PC-3 (cell line): Measurements from ENCODE around the gene IDI2. TPM values are rescaled to one million over a fixed set of nuclear protein-coding genes. Genes with fewer than 3 reads are reported as not detected.

Source experiments
- ATAC-seq: fragments of 200-7000 bp; cut with Tn5 transposase; 2 replicates; pipeline ENCODE4 v1.9.1; 2020; ENCODE audit warnings: mild to moderate bottlenecking, moderate library complexity
- BruUV-seq: library from RNA; stranded (reverse); fragments of 400-500 nt; replicated peaks from 2 replicates; lab custom pipeline; 2021; lab: Mats Ljungman, UMichigan
- CTCF ChIA-PET: fragments of 300-600 bp; sonication (Branson Sonifier 250); formaldehyde crosslinking; loops from one replicate; lab custom pipeline; 2022; ENCODE audit warnings: antibody characterized with exemption; lab: Charles Lee
- POLR2A ChIA-PET: fragments of 300-600 bp; sonication (Branson Sonifier 250); formaldehyde crosslinking; loops from one replicate; lab custom pipeline; 2022; ENCODE audit warnings: antibody characterized with exemption; ENCODE audit not compliant: unreplicated experiment; lab: Charles Lee
- DNase-seq: peaks from one replicate; pipeline ENCODE4 v3.0.0-alpha.2; 2015
- H2AFZ ChIP-seq: fragments of 300-600 bp; sonication (generic); 2 replicates; pipeline ENCODE4 v1.6.0; 2016; ENCODE audit warnings: antibody characterized with exemption, low read length
- H3F3A ChIP-seq: fragments of 300-600 bp; sonication (generic); one replicate; pipeline ENCODE4 v1.6.0; 2017; ENCODE audit warnings: antibody characterized with exemption, low read length, control low read depth, mild to moderate bottlenecking; ENCODE audit not compliant: unreplicated experiment
- H3K27ac ChIP-seq: fragments of 300-600 bp; sonication (generic); 2 replicates; pipeline ENCODE4 v1.5.1; 2016; ENCODE audit warnings: mild to moderate bottlenecking, low read length
- H3K27me3 ChIP-seq: fragments of 300-600 bp; sonication (generic); 2 replicates; pipeline ENCODE4 v1.6.1; 2016; ENCODE audit warnings: low read length, mixed read lengths
- H3K36me3 ChIP-seq: fragments of 300-600 bp; sonication (generic); 2 replicates; pipeline ENCODE4 v1.6.1; 2016; ENCODE audit warnings: low read depth, mixed run types, low read length, mixed read lengths
- H3K4me1 ChIP-seq: fragments of 300-600 bp; sonication (generic); 2 replicates; pipeline ENCODE4 v1.5.1; 2016; ENCODE audit warnings: low read length; ENCODE audit not compliant: insufficient read depth
- H3K4me2 ChIP-seq: fragments of 300-600 bp; sonication (generic); 2 replicates; pipeline ENCODE4 v1.6.0; 2016; ENCODE audit warnings: low read length
- H3K4me3 ChIP-seq: fragments of 300-600 bp; sonication (generic); 2 replicates; pipeline ENCODE4 v1.5.1; 2016; ENCODE audit warnings: mild to moderate bottlenecking, low read length, mixed read lengths
- H3K79me2 ChIP-seq: fragments of 300-600 bp; sonication (generic); 2 replicates; pipeline ENCODE4 v1.6.1; 2017; ENCODE audit warnings: low read length, mixed read lengths
- H3K9ac ChIP-seq: fragments of 300-600 bp; sonication (generic); 2 replicates; pipeline ENCODE4 v1.6.0; 2016; ENCODE audit warnings: mild to moderate bottlenecking, low read length
- H3K9me2 ChIP-seq: fragments of 300-600 bp; sonication (generic); replicated peaks from 2 replicates; pipeline ENCODE4 v1.6.1; 2016; ENCODE audit warnings: mixed run types, low read length, mixed read lengths
- H3K9me3 ChIP-seq: fragments of 300-600 bp; sonication (generic); 2 replicates; pipeline ENCODE4 v1.6.1; 2016; ENCODE audit warnings: low read length, mixed read lengths
- H4K20me1 ChIP-seq: fragments of 300-600 bp; sonication (generic); 2 replicates; pipeline ENCODE4 v1.6.1; 2016; ENCODE audit warnings: low read length, mixed read lengths
- CTCF ChIP-seq: fragments of 300-600 bp; sonication (generic); conservative IDR thresholded peaks from 2 replicates; pipeline ENCODE4 v1.5.1; 2017; ENCODE audit warnings: antibody characterized with exemption, low read depth, mild to moderate bottlenecking, low read length
- EZH2 ChIP-seq: fragments of 300-600 bp; sonication (generic); IDR thresholded peaks from one replicate; pipeline ENCODE4 v1.6.1; 2017; ENCODE audit warnings: antibody characterized with exemption, mild to moderate bottlenecking, low read length; ENCODE audit not compliant: unreplicated experiment
- EZH2phosphoT487 ChIP-seq: fragments of 300-600 bp; sonication (generic); IDR thresholded peaks from 2 replicates; pipeline ENCODE4 v1.6.1; 2018; ENCODE audit warnings: mild to moderate bottlenecking, antibody characterized with exemption, low read length, borderline replicate concordance
- intact Hi-C: fragments of 100-400 bp; cut with micrococcal nuclease; formaldehyde crosslinking; loops from 2 replicates; pipeline ENCODE4 v1.9.0; 2023
- total RNA-seq: library from RNA; depleted of rRNA; stranded (reverse); fragments of >200 nt; gene quantifications from 2 replicates; pipeline ENCODE4 v1.2.3, GENCODE V29; 2014

IDI2 gene
- total RNA-seq, 1 experiment from 2014 or later: not detected

GRCh38 chr10:1035201-1035600 lies 9.5 kb upstream of the IDI2 start:
- Histone ChIP-seq H3K4me2 (no peak overlapping the region), H3K4me1 (peaks cover 11% of the 10 kb centered on the region; the same call in 1 of the 2 replicates), H3K4me3 (no peak overlapping the region), H2AFZ (no peak overlapping the region), H4K20me1 (no peaks in the 10 kb centered on the region), H3K27me3 (no peaks in the 10 kb centered on the region), H3K9ac (no peak overlapping the region), H3K9me3 (no peaks in the 10 kb centered on the region), H3K27ac (peak overlapping the region; percentile 67), H3K79me2 (no peaks in the 10 kb centered on the region), H3K9me2 (no peaks in the 10 kb centered on the region), H3F3A (no peaks in the 10 kb centered on the region), H3K36me3 (no peaks in the 10 kb centered on the region)
- TF ChIP-seq EZH2phosphoT487: no peak
- no peak for TF ChIP-seq CTCF
- TF ChIP-seq EZH2: no peak
- DNase-seq (no peak), ATAC-seq (no peak)
- BruUV-seq: no TSS peak
- CTCF ChIA-PET: no interaction called here
- intact Hi-C loops: no loop called here
- POLR2A ChIA-PET: no interaction called here

GRCh38 chr10:1034758-1035157 lies 9.1 kb upstream of the IDI2 start:
- intact Hi-C loops: no loop called here
- Histone ChIP-seq H3K27me3 (no peaks in the 10 kb centered on the region), H3K79me2 (no peaks in the 10 kb centered on the region), H3K4me2 (no peak overlapping the region), H3K9ac (no peak overlapping the region), H3K9me3 (no peaks in the 10 kb centered on the region), H3K36me3 (no peaks in the 10 kb centered on the region), H3K27ac (no peak overlapping the region), H3K4me3 (no peak overlapping the region), H3K4me1 (peaks cover 11% of the 10 kb centered on the region; the same call in 1 of the 2 replicates), H3K9me2 (no peaks in the 10 kb centered on the region), H3F3A (no peaks in the 10 kb centered on the region), H4K20me1 (no peaks in the 10 kb centered on the region), H2AFZ (no peak overlapping the region)
- ChIA-PET POLR2A (no interaction called here), CTCF (no interaction called here)
- no peak for DNase-seq
- TF ChIP-seq EZH2: no peak
- TF ChIP-seq EZH2phosphoT487: no peak
- no peak for TF ChIP-seq CTCF
- no TSS peak for BruUV-seq
- ATAC-seq: no peak

GRCh38 chr10:1033601-1034000 lies 7.9 kb upstream of the IDI2 start:
- Histone ChIP-seq H3K27ac (no peak overlapping the region), H3K4me1 (peaks cover 11% of the 10 kb centered on the region; the same call in 1 of the 2 replicates), H3K36me3 (no peaks in the 10 kb centered on the region), H3K9ac (no peak overlapping the region), H3K79me2 (no peaks in the 10 kb centered on the region), H4K20me1 (no peaks in the 10 kb centered on the region), H3K9me3 (no peaks in the 10 kb centered on the region), H3K4me2 (no peak overlapping the region), H3K4me3 (no peak overlapping the region), H3K27me3 (no peaks in the 10 kb centered on the region), H3K9me2 (no peaks in the 10 kb centered on the region), H3F3A (no peaks in the 10 kb centered on the region), H2AFZ (no peak overlapping the region)
- ATAC-seq (no peak), DNase-seq (no peak)
- no TSS peak for BruUV-seq
- ChIA-PET CTCF (no interaction called here), POLR2A (no interaction called here)
- intact Hi-C loops: no loop called here
- no peak for TF ChIP-seq EZH2
- no peak for TF ChIP-seq EZH2phosphoT487
- TF ChIP-seq CTCF: no peak
